NCI-H146 treated with DMSO at 0.1 percent for 48 hours (cell line): ENCODE data around the gene TMEM63C.

Source experiments
- DNase-seq: peaks from one replicate; lab custom pipeline; 2025; ENCODE audit not compliant: unreplicated experiment; lab: John Stamatoyannopoulos, UW

TMEM63C gene

GRCh38 chr14:77221241-77221871 is 39.8 kb downstream of the TMEM63C start:
- no peak for DNase-seq

DNA sequence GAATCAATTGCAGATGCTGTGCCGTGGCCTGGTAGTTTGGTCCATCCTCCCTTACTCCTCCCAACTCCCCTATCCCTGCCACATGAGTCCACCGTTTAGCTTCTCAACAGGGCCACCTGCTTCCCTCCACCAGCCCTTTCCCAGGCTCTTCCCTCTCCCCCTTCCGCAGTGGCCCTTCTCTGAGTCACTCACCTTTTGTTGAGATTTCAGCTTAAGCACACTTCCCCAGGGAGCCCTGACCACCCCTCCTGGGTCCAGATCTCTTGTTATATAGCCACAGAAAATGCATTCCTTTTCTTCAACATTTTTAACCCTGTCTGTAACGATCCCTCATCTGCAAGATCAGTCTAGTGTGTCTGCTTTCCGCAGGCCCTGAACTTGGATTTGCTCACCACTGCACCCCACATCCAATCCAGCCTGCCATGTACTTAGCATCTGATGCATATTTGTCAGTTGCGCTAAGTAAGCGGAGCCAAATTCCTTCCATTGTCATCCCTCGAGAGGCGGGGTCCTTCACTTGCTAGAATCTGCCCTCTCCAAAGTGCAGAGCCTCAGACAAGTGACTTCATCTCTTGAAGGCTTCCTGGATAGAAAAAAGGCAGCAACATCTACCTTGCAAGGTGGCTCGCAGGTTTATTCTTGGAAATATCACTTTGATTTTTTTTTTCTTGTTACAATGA is 41.1 kb downstream of the TMEM63C start:
- no peak for DNase-seq

DNA sequence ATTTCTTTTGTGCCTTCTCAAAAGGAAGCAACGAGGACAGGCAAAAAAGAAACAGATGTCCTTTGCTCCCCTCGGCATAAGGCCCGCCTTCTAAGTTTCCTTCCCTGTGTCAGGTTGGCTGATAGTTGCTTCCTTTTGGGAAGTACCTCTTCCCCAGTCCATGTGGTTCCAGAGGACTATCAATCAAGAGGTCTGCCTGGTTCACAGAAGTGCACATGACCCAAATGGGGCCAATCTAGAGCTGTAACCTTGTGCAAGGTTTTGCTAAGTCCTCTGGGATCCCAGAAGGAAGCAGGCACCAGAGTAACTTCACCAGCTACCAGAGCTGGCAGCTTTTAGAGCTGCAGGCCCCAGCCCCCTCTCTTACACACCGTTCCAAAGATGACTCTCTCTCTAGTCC is 42.6 kb downstream of the TMEM63C start:
- no peak for DNase-seq

- DNase-seq, result no peak
Observed at GRCh38 chr14:77225254-77225653, 43.7 kb downstream of the TMEM63C start.

GRCh38 chr14:77225892-77226557 is 44.4 kb downstream of the TMEM63C start:
- DNase-seq, result no peak

DNA sequence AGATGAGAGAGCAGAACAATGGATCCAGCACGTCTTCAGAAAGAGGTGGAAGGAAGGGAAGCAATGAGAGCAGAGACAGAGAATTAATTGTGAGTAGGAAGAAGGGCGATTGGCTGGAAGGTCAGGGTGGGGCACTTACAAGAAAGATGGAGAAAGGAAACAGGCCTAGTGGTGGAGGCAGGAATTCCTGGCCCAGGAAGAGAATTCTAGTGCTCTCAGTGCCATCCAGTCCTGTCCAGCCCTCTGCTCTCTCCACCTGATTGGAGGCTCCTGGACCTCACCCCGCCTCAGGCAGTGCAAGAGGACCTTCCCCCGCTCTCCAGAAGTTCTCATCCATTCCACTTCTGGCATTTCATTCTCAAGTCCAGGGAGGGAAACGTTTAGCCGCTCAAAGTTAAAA is 46.5 kb downstream of the TMEM63C start:
- no peak for DNase-seq

GRCh38 chr14:77230914-77231313 is 49.3 kb downstream of the TMEM63C start:
- no peak for DNase-seq

- DNase-seq, result no peak
Observed at GRCh38 chr14:77231721-77232120, 50.1 kb downstream of the TMEM63C start.

- no peak for DNase-seq
Observed at GRCh38 chr14:77236814-77237213, 55.2 kb downstream of the TMEM63C start.

DNA sequence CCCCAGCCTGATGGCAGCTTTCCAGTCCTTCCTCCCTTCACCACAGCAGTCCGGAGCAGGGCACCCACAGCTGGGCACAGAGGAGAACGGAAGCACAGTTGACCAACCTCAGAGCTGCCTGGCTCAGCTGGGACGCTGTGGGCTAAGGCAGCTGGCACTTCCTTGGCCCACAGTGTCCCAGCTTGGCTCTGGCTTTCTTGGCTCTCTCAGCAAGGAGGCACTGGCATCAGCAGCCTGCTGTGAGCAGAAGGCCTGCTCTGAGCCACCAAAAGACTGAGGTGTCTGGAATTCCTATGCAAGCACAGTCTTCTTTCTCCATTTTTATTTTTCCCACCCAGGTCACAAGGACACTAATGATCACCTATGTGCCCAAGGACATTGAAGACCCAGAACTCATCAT is 56.8 kb downstream of the TMEM63C start:
- DNase-seq, result no peak

DNA sequence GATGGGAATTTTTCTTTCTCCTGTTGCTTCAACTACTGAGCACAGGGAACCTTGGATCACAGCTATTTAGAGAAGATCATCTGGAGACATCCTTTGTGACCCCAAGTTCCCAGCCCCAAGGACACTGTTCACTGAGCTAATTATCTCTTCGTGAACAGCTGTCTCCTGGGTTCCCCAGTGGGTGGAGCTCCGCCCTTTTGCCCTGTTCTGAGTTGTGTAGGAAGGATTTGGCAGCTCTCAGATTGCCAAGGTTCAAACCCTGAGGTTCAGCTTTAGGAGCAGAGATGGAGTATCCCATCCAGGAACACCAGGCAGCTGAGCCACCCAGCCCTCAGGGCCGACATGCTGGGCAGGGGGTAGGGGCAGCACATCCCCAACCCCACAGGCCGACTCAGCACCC is 57.4 kb downstream of the TMEM63C start:
- no peak for DNase-seq

- no peak for DNase-seq
Observed at GRCh38 chr14:77239412-77239811, 57.8 kb downstream of the TMEM63C start.

GRCh38 chr14:77240336-77240915 is 58.8 kb downstream of the TMEM63C start:
- DNase-seq, result no peak

DNA sequence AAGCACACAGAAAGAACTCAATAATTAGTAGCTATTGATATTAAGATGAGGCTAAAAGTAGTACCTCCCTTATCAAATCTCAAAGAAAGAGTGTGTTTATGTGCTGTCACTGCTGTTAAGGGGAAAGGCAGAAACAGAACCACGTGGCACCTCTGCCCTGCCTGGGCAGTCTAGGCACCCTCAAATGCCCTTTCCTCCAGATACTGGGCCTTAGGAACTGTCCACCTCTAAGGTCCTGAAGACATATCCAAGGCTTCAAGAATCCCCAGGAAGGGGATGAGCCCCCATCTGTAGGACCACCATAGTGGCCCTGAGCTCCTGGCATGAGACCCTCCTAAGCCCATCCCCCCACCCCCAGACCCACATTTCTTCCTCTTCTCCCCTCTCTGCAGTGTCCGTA is 60.4 kb downstream of the TMEM63C start:
- no peak for DNase-seq

DNA sequence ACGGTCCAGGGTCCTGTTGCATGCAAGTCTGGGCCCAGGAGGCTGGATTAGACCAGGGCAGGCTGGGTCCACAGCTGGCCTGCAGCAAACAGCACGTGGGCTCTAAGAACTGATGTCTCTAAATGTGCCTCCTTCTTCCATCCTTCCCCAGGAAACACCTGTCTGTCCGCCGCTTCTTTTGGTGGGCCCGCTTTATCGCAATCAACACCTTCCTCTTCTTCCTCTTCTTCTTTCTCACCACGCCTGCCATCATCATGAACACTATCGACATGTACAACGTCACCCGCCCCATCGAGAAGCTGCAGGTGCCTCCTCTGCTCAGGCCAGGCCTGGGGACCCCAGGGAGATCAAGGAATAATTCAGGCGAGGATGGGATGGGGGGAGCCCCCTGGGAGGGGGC is 61.2 kb downstream of the TMEM63C start:
- no peak for DNase-seq

DNA sequence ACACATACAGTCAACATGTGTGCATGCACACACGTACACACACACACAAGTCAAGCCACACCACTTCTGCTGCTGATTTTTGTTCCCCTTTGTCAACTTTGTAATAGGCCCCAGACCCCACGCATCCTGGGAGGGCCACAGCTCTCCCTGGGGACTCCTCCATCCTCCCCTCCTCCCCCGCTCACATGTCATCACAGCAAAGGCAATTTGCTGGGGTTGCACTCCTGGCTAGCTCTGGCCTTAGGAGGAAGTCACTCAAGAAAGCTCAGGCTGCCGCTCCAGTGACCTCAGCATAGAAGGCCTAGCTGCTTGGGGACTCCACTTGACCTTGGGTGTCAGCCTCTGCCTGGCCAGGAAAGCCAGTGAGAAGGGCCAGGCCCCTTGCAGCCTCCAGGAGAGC is 62.3 kb downstream of the TMEM63C start:
- no peak for DNase-seq

DNA sequence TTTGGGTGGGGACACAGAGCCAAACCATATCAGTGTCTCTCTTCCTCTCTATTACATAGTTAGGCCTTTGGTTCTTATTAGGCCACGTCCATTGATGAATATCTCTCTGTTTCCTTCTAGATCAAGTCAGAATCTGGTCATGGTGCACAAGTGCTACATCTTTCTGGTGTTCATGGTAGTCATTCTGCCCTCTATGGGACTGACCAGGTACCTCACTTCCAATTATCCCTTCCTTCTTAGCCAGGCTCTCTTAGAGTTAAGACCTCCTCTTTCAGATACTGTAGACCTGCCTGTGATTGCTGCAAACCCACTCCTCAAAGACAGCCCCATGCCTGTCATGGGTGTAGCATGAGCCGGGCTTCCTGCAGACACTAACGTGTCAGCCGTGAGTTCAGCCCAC is 64.2 kb downstream of the TMEM63C start:
- no peak for DNase-seq

DNA sequence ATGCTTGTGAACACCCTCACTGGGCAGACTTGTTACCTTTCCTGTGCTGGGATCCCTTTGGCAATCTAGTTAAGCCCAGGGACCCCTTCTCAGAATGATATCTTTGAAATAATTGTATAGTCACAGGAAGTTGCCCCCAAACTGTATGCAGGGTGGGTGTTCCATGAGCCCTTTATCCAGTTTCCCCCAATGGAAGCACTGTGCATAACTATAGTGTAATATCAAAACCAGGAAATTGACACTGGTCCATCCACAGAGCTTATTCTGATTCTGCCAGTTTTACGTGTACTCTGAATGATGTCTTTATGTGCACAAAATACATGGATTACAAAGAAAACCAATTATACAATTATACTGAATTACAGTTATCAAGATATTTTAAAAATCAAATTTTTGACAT is 65.2 kb downstream of the TMEM63C start:
- no peak for DNase-seq

DNA sequence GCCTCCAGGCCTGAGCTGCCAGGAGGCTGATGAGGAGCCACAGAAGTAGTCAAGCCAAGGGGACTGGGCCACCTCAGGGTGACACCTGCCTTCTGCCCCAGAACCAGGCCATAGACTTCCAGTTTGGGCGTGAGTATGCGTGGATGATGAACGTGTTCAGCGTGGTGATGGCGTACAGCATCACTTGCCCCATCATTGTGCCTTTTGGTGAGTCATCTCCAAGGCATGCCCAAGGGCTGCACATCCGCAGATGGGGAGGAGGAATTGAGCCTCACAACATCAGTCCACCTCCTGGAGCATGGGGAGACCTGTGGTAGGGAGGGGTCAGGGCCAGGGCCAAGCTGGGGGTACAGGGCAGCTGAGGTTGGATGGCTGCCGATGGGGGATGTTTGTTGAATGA is 67.1 kb downstream of the TMEM63C start:
- no peak for DNase-seq

DNA sequence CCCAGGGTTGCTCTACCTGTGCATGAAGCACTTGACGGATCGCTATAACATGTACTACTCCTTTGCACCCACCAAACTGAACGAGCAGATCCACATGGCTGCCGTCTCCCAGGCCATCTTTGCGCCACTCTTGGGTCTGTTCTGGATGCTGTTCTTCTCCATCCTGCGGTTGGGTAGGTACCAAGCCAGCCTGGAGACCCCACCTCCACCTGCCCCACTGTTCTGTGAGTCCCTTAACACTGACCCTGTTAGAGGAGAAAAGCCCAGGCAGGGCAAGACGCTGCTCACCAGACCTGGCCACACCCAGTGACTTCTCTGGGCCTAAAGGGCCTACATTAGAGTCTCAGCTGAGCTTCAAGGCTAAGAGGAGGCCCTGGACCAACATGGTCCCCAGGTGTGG is 67.7 kb downstream of the TMEM63C start:
- no peak for DNase-seq

DNA sequence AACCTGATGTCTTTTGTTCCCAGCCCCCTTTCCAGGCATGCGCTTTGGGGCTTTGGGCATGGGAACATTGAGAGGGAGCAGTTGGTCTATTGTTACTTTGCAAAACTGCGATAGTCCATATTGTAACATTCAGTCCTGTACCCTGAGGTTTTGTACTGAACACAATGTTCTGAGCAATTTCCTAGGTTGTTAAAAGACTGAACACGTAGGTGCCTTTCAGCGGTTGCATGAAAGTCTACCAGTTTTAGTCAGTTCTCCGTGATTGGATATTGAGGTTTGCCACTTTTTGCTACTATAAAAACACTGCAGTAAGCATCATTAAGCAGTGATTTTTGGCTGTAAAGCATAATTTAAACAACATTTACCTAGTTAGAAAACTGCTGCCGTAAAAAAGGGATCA is 69.3 kb downstream of the TMEM63C start:
- no peak for DNase-seq

DNA sequence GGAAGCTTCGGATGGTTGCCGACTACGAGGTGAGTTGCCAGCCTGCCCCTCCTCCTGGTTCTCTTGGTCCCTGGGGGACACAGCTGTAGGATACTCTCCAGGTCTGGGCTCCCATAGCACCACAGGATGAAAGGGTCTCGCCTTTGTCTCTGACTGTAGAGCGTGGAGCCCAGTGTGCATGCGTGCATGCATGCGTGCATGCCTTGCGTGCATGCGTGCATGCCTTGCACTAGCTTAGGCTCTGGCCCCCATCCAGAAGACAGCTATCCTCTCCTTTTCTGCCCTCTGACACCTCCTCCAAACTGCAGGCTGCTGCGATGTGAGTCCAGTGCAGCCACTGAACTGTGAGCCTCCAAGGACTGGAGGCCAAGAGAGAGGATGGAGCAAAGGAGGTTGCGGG is 70.3 kb downstream of the TMEM63C start:
- no peak for DNase-seq
